Measurements from ENCODE around the gene SNAP23.
A peak's percentile ranks its signal among the peaks of the same experiment; 100 is the strongest.

The SNAP23 gene

GRCh38 chr15:42558739-42559138 lies 63.3 kb downstream of the SNAP23 start:
- no peak for DNase-seq (ENCODE audit: low read depth in 2 of 2)

GRCh38 chr15:42575188-42576039 lies 80.0 kb downstream of the SNAP23 start, which contains the start of gene STARD9:
Gene STARD9, plus strand, starts transcription at chr15:42575606. Its CDS starts 110 bp downstream, at chr15:42575716.
- peak; percentile 93 to 94 for DNase-seq (ENCODE audit: low read depth in 2 of 2)

GRCh38 chr15:42576040-42576594 lies 80.7 kb downstream of the SNAP23 start:
- DNase-seq (ENCODE audit: low read depth in 2 of 2): no peak

GRCh38 chr15:42576776-42577175 lies 81.3 kb downstream of the SNAP23 start:
- DNase-seq (ENCODE audit: low read depth in 2 of 2): no peak

- no peak for DNase-seq (ENCODE audit: low read depth in 2 of 2)
These were observed 82.1 kb downstream of the SNAP23 start for GRCh38 chr15:42577514-42578031.

GRCh38 chr15:42578984-42579537 lies 83.6 kb downstream of the SNAP23 start:
- no peak for DNase-seq (ENCODE audit: low read depth in 2 of 2)

GRCh38 chr15:42581272-42581730 lies 85.9 kb downstream of the SNAP23 start:
- DNase-seq (ENCODE audit: low read depth in 2 of 2): peak; percentile 56 to 74

Data from stimulated activated CD4-positive, alpha-beta T cell treated with anti-CD3 and anti-CD28 coated beads, Interleukin-15, amount 100 ng/mL, for 48 hours (primary cell).